Left lobe of liver (tissue), 2 donors: ENCODE data around the gene PACRGL. TPM values are rescaled to one million over a fixed set of nuclear protein-coding genes. Genes with fewer than 3 reads are reported as not detected.

Experiments used
- ATAC-seq: fragments of 200-7000 bp; cut with Tn5 transposase; one replicate; pipeline ENCODE4 v1.9.1; 2020; ENCODE audit warnings: mild to moderate bottlenecking, moderate library complexity
- DNase-seq: peaks from one replicate; pipeline ENCODE4 v3.0.0-alpha.2; 2020; ENCODE audit warnings: low spot score
- total RNA-seq: library from RNA; stranded (reverse); gene quantifications from one replicate; pipeline ENCODE4 v1.2.1, GENCODE V29; 2021
- donor health status: DM: no; HTN: no; CAD: no; lungs with moderate emphysema.
- donor health status: DM: no; HTN: yes; CAD: no.

PACRGL gene
- 5.1 TPM for total RNA-seq

DNA sequence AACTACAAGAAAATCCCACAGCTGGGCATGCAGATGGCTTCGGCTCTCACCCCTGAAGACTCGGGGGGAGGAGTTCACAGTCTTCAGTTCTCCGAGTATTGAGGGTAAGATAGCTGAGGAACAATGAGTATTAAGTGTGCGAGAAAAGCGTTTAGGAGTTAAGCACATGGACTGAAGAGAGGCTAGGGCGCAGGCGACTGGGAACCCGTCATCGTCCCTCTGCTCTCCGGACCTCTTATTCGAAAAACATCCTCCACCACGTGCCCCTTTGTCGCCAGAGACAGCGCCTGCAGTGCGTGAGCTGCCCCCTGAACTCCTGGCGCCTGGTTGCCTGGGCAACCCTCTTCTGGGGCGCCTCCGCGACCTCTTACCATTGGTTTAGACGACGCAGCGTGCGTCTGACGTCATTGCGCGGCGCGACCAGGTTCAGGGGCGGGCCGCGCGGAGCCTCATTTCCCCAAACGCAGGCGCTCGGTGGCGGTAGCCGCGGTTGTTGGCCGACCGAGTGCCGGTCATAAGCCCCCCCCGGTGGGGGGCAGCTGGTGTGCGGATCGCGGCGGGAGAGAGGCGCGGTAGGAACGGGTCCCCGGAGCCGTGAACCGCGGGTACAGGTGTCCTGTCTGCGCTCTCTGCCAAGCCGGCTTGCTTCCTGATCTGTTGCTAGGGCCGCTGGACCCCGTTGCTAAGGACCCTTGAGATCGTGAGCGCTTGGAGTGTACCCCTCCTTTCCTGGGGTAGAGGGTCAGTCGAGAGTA lies at the start of gene PACRGL:
Gene PACRGL, plus strand, starts transcription at position 452 of the 755 bp plus-strand sequence. CDS start 4,024 bp downstream, outside the sequence.
- DNase-seq, result peak; percentile 94
- ATAC-seq, result peak; percentile 99

DNA sequence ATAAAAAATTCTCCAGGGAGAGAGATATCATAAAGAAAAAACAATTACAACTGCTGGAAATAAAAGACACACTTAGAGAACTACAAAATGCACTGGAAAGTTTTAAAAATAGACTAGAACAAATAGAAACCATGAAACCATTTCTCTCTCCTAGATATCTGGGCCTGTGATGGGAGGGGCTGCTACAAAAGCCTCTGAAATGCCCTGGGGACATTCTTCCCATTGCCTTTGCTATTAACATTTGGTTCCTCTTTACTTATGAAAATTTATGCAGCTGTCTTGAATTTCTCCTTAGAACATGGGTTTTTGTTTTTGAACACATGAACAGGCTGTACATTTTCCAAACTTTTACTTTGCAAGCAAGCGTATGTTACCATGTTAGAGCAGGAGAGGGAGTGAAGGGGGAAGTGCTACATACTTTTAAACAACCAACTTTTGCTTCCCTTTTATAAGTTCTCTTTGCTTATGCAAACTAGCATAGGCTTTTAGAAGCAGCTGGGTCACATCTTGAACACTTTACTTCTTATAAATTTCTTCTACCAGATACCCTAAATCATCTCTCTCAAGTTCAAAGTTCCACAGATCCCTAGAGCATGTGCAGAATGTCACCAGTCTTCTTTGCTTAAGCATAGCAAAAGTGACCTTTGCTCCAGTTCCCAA lies 47.9 kb upstream of the PACRGL start:
- ATAC-seq (no peak), DNase-seq (no peak)

DNA sequence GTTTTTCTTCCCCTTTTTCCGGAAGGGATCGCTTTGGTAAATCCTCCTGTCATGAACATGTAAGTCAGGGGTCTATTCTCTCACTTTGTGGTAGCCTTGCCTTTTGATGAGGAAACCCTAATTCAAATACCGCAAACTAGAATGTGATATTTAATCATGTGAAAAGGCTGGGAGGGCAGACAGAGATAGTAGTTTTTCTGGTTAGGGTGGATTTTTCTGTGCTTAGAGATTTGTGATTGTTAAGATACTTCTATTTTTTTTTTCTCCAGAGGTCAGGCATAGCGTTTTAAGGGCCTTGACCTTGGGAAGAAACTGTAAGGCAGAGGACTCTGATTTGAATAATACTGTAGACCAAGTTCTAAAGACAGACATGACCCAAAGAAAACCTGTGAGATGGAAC lies 41.8 kb upstream of the PACRGL start:
- DNase-seq (no peak), ATAC-seq (no peak)

DNA sequence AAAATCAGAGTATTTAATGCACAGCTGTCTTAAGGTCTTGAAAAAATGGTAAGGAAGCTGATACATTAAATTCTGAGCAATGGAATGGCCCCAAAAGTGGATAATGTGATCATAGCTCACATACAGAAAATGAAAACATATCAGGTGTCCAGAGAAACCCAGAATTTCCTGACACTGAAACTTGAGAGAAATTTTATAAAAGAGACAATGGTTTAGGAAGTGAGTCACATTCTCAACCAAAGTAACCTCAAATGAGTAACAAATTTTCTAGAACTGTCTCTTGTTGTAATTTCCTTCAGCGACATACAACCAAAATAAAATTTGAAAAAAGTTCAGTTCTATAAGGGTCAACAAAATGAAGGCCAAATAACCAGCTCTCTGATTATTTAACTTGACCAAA lies 37.4 kb upstream of the PACRGL start:
- ATAC-seq (no peak), DNase-seq (no peak)

DNA sequence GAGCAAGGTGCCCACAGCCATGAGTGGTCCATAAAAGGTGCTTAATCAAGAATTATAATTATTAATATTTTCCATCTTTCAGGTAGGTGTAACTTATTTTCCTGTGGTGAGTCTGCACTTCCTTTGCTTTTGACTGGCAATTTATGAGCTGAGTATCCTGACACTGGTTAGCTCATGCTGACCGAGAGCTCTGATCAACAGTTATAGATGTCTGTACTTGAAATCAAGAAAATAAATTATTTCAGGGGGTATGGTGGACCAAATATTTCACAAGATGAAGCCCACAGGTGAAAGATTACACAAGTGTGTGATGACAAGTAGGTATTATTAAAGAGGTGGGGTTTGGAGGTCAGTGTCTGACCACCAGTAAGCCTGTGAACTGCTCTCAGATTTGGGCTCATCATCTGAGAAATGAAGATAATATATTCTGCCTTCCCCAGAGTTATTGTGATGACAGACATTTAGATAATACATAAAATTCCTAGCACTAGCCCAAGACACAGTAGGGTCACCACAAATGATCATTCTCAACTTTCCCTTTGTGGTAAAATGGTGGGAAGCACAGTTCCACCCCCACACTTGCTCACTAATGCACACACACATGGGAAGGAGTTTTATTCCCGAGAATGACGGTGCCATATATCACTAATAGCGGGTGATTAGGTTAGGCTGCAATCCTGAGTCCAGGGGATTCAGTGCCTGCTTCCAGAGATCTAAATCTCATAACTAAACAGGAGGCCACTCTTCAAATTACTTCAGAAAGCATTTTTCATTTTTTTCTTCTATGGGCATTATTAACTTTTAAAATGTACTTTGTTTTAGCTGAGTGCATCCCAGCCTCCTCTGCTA lies 34.0 kb upstream of the PACRGL start:
- no peak for DNase-seq
- ATAC-seq, result no peak

DNA sequence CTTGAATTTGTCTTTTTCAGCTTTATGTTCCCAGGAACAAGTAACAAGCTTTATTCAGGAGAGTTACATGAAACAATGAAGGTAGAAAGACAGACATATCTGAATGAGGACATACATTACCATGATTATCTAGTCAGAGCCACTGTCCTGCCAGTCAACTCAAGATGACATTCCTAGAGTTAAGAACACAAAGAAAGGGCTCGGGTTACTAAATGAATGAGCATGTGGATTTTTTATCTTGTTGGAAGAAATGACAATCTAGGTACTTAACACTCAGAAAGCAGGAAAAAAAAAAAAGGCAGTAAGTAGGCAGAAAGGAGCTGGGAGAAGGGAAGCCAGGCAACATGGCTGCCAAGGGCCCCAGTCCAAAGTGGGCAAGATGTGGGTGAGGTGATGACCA lies 28.0 kb upstream of the PACRGL start:
- ATAC-seq (no peak), DNase-seq (no peak)

DNA sequence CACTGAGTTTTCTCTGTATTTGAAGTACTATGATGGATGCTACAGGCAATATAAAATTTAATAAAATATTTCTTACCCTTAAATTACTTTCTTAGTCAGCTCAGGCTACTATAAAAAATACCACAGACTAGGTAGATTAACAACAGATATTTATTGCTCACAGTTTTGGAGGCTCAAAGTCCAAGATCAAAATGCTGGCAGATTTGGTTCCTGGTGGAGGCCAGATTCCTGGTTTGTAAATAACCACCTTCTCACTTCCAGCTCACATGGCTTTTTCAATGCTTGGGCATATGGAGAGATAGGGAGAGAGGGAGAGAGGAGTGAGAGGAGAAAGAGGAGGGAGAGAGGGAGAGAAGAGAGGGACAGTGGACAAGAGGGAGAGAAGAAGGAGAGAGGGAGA lies 24.5 kb upstream of the PACRGL start:
- ATAC-seq, result peak; percentile 66
- no peak for DNase-seq

DNA sequence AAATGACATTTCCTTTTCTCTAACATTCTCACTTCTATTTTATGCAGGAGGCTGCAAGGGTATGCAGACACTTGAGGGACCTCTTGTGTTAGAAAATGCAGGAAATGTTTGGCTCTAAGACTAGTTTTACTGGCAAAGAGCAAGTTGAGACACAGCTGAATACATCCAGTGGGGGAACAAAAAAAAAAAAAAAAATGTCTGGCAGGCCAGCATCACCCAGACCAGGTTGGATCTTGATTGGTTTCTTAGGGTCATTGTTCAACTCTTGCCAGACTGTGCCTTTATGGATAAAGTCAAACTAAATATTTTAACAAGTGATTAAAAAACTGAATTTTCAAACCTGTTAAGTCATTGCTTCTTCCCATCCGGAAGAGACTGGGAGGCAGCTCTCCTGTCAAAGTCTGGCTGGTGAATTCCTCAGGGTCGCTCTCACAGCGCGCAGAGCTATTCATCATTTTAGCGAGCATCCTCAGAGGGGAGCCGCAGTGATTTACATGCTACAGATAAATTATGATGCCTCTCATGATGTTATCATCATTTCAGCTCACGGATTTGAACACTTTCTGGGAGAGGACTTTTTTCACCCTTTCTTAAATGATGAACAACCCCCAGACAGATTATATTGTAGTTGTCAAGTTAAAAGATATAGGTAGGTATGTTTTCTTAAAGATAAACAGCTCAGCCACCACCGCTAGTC lies 23.6 kb upstream of the PACRGL start:
- ATAC-seq, result no peak

DNA sequence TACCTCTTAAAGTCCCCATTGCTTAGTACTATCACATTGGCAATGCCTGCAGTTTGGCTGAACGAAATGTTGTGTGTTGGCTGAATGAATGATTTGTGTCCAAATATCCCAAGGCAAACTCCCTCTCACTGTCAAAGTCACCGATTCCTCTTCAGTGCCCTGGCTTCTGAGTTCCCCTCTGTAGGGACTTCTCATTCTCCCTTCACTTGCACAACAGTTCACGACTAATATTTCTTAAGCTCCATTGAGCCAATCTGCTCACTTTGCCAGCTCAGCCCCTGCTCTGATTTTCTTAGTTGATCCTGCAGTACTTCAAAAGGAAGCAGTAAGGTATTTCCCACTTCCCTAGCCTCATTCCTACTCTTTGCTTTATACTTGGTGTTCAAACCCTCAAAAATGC lies 21.9 kb upstream of the PACRGL start:
- DNase-seq, result no peak
- peak; percentile 20 for ATAC-seq

More for the DNA sequence above, 23.6 kb upstream of the PACRGL start:
- DNase-seq, result no peak

DNA sequence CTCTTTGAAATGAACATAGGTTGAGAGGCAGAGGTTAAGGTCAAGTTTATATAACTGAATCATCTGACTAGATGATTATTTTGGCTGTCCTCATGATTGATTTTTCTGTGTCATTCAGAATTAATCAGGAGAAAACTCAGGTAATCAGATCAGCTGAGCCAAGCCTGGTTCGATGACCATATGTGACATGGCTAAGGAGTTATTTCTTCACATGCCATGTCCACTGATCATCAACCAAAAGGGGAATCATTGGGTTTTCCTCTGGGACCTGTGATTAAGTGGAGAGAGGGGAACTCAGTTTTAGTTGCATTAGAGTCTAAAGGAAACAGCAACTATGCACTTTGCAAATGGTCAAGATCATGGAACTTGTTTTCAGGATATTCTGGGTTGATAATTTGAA lies 20.3 kb upstream of the PACRGL start:
- ATAC-seq (no peak), DNase-seq (no peak)

DNA sequence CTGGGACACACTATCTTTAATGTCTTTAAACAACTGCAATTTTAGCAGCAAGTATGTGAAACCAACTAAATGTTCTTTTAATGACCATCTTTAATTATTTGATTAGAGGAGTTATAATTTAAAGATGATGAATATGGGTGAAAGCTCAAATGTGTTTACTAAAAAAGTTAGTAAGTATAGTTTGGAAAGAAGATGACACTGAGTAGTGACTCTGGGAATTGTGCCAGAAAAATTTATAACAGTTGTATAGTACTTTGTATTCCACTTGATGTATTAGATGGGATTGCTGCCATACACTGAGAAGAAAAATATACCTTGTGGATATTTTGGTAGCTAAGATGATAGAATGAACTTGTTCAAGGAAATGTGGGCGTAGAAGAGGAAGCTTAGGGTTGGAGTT lies 19.5 kb upstream of the PACRGL start:
- ATAC-seq (no peak), DNase-seq (no peak)

DNA sequence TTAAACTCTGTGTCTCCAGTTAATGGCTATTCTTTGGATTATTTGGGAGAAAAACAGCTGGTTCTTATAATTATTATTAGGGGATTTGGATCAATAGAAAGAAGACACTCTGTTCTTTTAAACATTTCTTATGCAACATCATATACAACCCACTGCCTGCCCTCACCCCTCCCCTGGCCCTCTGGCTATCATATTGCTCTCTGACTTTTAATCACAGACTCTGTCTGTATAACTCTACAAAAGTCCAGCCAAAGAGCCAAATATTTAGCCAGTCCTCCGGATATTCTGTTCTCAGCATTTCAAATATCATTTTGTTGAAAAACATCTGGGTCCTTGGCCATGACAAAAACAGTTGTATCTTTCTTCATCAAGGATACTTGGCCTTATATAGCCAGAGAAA lies 19.0 kb upstream of the PACRGL start:
- ATAC-seq, result no peak
- no peak for DNase-seq

DNA sequence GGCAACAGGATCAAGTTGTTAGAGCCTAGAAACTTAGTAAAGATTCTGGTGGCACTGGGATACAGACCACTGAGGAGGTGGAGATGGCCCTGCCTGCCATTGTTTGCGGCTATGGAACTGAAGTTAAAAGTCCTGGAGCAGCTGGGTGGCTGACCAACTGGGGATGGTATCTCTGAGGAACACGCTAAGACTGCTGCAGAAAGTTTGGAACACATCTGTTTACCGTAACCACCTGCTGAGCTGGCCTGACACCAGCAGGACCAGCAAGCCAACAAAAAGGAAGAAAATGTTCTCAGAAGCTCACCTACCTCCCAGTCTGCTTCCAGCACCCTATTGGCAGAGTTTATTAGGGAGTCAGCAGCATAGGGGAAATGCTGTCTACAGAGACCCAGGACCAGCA lies 17.4 kb upstream of the PACRGL start:
- DNase-seq (no peak), ATAC-seq (no peak)

DNA sequence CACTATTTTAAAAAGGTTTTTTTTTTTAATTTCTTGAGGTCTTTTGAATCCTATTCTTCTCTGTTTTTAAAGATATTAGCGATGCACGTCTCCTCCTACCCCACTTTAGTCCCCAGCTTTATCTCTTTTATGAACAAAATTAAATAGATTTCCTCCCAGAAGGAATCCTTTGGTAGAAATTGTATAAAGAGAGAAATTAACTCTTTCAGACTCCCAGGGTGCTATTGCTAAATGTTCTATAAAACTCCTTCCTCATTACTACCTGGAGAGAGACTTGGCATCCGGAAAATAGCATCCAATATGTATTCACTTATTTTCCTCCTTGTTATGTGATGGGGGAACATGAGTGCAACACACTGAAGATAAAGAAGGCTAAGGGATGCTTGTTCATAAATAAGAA lies 16.5 kb upstream of the PACRGL start:
- ATAC-seq (no peak), DNase-seq (no peak)

DNA sequence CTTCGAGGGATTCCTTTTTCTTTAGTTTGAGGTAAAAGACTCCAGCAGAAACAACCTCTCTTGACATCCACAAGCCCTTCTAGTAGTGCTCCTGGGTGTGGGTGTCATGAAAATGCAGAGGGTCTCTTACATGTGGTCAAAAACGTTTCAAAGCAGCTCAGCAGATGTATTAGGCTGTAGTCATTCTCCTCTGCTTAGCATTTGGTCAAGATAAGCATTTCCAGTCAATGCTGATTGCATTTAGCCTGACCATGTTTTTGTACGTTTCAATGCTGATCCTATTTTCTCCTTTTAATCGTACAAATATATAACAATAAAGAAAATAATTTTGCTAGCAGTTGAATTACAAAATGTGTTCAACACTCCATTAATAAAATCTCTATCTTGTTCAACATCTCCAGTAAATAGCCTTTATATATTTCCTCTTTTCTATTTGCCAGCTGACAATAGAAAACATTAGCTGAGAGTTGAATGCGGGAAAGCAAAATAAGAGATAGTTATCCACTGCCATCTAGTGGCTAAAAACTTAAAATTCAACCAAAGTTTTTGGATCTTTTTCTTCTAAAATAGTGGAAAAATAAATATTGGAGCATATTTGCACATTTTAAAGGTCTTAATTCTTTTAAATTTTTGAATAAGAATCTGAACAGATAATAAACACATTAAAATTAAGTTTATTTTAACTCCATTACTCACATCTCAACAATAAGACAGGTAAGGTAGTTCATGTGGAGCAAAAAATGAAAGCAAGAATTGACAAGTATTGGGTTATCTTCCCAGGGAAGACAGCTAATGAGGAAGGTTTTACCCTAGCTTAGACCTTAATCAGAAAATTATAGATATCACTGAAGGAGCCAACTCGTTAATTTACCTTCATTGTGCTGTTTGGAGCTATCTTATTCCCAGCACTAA lies 15.2 kb upstream of the PACRGL start:
- peak; percentile 67 for ATAC-seq
- no peak for DNase-seq

DNA sequence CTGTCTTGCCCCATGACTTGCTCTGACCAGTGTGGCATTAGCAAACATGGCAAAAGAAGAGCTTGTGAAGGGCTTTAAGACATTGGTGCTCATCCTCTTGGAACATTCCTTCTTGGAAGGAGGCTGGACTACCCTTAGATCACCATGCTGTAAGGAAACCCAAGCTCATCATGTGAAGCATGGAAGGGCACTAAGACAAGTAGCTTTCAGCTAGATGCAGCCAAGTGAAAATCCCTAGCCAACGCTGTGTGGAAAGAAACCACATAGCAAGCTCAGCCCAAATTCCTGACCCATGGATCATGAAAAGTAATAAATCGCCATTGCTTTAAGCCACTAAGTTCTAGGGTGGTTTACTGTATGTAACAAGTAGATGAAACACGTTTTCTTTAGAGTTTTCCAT lies 12.4 kb upstream of the PACRGL start:
- DNase-seq (no peak), ATAC-seq (no peak)

DNA sequence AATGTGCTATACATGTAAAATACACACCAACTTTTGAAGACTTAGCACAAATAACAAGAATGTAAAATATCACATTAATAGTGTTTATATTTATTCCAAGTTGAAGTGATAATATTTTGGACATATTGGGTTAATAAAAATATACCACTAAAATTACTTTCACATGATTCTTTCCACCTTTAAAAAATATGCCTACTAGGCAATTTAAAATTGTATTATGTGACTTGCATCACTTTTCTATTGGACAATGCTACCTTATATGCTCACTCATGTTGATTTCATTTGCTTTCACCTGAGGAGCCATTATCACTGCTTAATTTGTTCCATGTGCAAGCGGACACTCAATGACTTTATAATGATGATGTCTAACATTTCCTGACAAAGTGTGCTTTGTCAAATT lies 3.4 kb upstream of the PACRGL start:
- DNase-seq (no peak), ATAC-seq (no peak)

DNA sequence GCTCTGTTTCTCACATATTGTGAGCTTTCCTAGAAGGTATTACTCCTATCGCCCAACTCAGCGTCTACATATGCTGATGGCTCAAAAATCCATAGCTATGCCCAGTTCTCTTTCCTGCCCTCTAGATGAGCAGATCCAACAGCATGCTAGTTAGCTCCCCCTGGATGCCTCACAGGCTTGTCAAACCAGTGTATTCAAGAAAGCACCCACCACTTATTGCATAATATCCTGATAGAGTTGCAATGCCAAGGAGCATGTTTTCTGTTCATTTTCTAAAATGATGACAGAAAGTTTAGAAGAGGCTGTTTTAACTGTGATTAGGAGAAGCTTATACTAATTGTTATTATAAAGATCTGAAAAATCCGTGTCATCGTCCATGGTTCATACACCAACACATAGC lies 1.9 kb upstream of the PACRGL start:
- no peak for ATAC-seq
- DNase-seq, result no peak

DNA sequence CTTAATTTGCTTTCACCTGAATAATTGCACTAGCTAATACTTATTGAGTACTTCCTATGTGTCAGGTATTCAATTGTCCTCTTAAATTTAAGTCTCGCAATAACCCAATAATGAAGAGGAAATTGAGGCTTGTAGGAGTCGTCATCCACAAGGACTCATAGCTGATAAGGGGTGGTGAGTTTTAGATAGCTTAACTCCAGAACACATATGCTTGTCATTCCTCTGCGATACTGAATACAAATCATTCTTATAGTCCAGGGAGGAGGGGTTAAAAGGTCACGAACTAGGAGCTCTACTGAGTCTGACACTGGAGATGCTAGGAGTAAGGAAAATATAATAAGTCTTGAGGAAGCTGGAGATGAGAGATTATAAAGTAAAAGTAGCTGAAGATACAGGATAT lies 1.4 kb upstream of the PACRGL start:
- ATAC-seq (no peak), DNase-seq (no peak)

DNA sequence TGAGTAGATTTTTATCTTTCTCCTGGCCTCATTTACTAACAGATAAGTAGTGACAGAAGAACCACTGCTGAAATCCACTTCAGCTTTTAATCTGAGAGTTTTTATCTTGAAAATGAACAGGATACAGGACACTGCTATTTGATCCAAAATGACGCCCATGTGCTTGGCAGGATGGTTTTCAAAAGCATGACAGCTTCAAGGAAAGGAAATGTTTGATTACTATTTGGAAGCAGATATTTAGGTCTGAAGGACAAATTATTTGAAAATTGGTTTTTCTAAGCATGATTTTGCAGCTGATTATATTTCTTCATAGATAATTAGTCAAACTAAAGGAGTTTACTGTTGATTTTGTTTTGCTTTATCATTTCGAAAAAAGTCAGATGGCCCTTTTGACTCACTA lies 11.1 kb downstream of the PACRGL start:
- ATAC-seq, result no peak

More for the DNA sequence above, 11.1 kb downstream of the PACRGL start:
- no peak for DNase-seq
